HEK293T (cell line): ENCODE results near the gene PRSS50.

ENCODE experiments used
- ARNT ChIP-seq: fragments of 450-650 bp; IDR thresholded peaks from 2 replicates; pipeline ENCODE4 v1.6.1; 2017; ENCODE audit warnings: mild to moderate bottlenecking
- BHLHE40 ChIP-seq: fragments of 450-650 bp; IDR thresholded peaks from 2 replicates; pipeline ENCODE4 v1.6.1; 2016; ENCODE audit warnings: mild to moderate bottlenecking, moderate library complexity, borderline replicate concordance
- FOXK2 ChIP-seq: fragments of 450-650 bp; IDR thresholded peaks from 2 replicates; pipeline ENCODE4 v1.6.1; 2016; ENCODE audit warnings: mild to moderate bottlenecking
- FOXM1 ChIP-seq: fragments of 450-650 bp; IDR thresholded peaks from 2 replicates; pipeline ENCODE4 v1.6.1; 2017; ENCODE audit warnings: mild to moderate bottlenecking, borderline replicate concordance
- HDGF ChIP-seq: fragments of 450-650 bp; IDR thresholded peaks from 2 replicates; pipeline ENCODE4 v1.6.1; 2017; ENCODE audit warnings: antibody characterized with exemption, borderline replicate concordance
- L3MBTL2 ChIP-seq: fragments of 450-650 bp; conservative IDR thresholded peaks from 2 replicates; pipeline ENCODE4 v1.6.1; 2016; ENCODE audit warnings: mild to moderate bottlenecking
- LEF1 ChIP-seq: fragments of 450-650 bp; IDR thresholded peaks from 2 replicates; pipeline ENCODE4 v1.6.1; 2017; ENCODE audit warnings: mild to moderate bottlenecking, borderline replicate concordance
- SP1 ChIP-seq: fragments of 450-650 bp; IDR thresholded peaks from 2 replicates; pipeline ENCODE4 v1.6.1; 2017
- SUZ12 ChIP-seq: fragments of 450-650 bp; IDR thresholded peaks from 2 replicates; pipeline ENCODE4 v1.6.1; 2016; ENCODE audit warnings: mild to moderate bottlenecking
- TARDBP ChIP-seq: fragments of 450-650 bp; IDR thresholded peaks from 2 replicates; pipeline ENCODE4 v1.6.1; 2016
- ZNF384 ChIP-seq: fragments of 450-650 bp; IDR thresholded peaks from 2 replicates; pipeline ENCODE4 v1.6.1; 2016

GRCh38 chr3:46693892-46694226 is 23.8 kb downstream of the PRSS50 start:
- no peak for TF ChIP-seq TARDBP
- TF ChIP-seq SUZ12, result no peak
- TF ChIP-seq BHLHE40, result no peak
- no peak for TF ChIP-seq L3MBTL2
- TF ChIP-seq FOXK2, result no peak
- TF ChIP-seq FOXM1, result no peak
- no peak for TF ChIP-seq ARNT
- TF ChIP-seq HDGF, result no peak
- TF ChIP-seq ZNF384, result no peak
- no peak for TF ChIP-seq LEF1
- no peak for TF ChIP-seq SP1
